ENCODE data around the gene CLEC20A.

CLEC20A gene

GRCh38 chr1:178500091-178500770 lies 3.5 kb upstream of the CLEC20A start:
- TF ChIP-seq GATA1 (IDR thresholded peaks at IDR 0.05; ENCODE audit: low read depth, low read length) (no peak), POLR2A (IDR thresholded peaks at IDR 0.05; ENCODE audit: low read length) (no peak)
- no peak for DNase-seq

DNA sequence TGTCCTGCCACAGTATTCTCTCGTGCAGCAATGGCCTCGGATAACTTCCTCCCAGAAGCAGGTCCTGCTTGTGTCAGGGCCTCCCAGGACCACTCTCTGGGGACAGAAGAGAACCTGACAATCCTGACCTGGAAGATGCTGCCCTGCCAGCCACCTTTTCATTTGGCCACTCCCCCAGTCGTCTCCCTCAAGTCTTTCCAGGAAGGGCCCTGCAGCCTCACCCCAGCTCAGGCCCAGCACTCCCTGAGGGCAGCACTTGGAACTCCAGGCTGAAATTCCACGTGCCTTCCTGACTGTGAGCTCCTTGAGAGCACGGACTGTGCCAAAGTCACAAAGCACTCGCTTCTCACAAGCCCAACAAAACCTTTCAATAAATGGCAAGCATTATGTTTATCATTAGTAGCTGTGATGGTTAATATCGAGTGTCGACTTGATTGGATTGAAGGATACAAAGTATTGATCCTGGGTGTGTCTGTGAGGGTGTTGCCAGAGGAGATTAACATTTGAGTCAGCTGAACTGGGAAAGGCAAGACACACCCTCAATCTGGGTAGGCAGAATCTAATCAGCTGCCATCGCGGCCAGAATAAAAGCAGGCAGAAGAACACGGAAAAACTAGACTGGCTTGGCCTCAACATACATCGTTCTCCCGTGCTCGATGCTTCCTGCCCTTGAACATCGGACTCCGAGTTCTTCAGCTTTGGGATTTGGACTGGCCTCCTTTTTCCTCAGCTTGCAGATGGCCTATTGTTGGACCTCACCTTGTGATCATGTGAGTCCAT lies 2.3 kb upstream of the CLEC20A start:
- TF ChIP-seq GATA1 (IDR thresholded peaks at IDR 0.05; ENCODE audit: low read depth, low read length) (no peak), POLR2A (IDR thresholded peaks at IDR 0.05; ENCODE audit: low read length) (no peak)
- DNase-seq: no peak

GRCh38 chr1:178497903-178498478 lies 1.2 kb upstream of the CLEC20A start:
- DNase-seq: no peak
- TF ChIP-seq POLR2A (IDR thresholded peaks at IDR 0.05; ENCODE audit: low read length) (no peak), GATA1 (IDR thresholded peaks at IDR 0.05; ENCODE audit: low read depth, low read length) (no peak)

DNA sequence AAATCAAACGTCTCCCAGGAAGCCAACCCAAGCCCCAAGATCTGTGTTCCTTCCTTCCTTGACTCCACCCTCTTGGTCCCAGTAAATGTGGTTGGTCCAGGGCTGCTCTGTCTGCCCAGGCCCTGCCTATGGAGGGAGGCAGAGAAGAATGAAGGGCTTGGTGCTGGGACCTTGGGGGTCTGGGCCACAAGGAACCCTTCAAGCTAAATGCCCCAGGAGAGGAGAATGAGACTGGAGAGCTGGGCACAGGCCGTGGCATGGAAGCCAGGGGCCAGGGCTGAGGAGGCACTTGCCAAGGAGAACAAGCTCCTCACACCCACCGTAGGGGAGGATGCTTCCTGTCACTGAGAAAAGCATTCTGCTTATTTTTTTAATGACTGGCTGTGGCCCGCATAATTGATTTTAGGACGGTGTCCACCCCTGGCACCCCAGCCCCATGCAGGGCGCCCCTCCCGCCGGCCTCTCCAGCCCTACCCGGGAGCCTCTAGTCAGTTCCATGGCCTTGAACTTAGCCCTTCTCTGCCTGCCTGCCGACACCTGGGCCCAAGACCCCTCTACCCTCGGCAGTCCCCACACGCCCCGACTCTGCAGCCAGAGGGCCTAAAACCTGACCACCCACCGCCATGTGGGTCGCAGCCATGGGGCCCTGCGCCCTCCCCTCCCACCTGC lies 889 bp downstream of the CLEC20A start:
- no peak for TF ChIP-seq GATA1 (IDR thresholded peaks at IDR 0.05; ENCODE audit: low read depth, low read length)
- no peak for TF ChIP-seq POLR2A (IDR thresholded peaks at IDR 0.05; ENCODE audit: low read length)
- no peak for DNase-seq

- TF ChIP-seq POLR2A (IDR thresholded peaks at IDR 0.05; ENCODE audit: low read length) (no peak), GATA1 (IDR thresholded peaks at IDR 0.05; ENCODE audit: low read depth, low read length) (no peak)
- DNase-seq: no peak
These were observed 1.6 kb downstream of the CLEC20A start for GRCh38 chr1:178495158-178495557.

DNA sequence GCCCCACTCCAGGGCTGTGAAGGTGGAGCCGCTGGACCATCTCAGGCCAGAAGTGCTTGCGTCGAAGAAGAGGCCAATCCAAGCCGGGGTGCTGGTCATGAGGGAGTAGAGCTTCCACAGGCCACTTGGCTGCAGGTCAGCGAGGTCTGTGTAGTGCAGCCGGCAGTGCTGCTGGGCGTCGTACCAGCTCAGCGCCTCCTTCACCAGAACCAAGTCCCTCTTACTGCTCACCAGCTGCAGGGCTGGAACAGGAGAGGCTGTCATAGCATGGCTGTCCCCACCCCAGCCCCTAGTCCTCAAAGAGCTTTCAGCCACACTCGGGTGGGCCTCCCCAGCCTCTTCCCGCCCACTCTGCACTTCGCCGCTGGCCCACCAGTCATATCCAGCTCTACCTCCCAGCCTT lies 2.2 kb downstream of the CLEC20A start:
- TF ChIP-seq GATA1 (IDR thresholded peaks at IDR 0.05; ENCODE audit: low read depth, low read length) (no peak), POLR2A (IDR thresholded peaks at IDR 0.05; ENCODE audit: low read length) (no peak)
- DNase-seq: no peak

- TF ChIP-seq GATA1 (IDR thresholded peaks at IDR 0.05; ENCODE audit: low read depth, low read length) (no peak), POLR2A (IDR thresholded peaks at IDR 0.05; ENCODE audit: low read length) (no peak)
- DNase-seq: no peak
These were observed 3.4 kb downstream of the CLEC20A start for GRCh38 chr1:178493301-178493741.

GRCh38 chr1:178492341-178492740 lies 4.4 kb downstream of the CLEC20A start:
- TF ChIP-seq POLR2A (IDR thresholded peaks at IDR 0.05; ENCODE audit: low read length) (no peak), GATA1 (IDR thresholded peaks at IDR 0.05; ENCODE audit: low read depth, low read length) (no peak)

DNA sequence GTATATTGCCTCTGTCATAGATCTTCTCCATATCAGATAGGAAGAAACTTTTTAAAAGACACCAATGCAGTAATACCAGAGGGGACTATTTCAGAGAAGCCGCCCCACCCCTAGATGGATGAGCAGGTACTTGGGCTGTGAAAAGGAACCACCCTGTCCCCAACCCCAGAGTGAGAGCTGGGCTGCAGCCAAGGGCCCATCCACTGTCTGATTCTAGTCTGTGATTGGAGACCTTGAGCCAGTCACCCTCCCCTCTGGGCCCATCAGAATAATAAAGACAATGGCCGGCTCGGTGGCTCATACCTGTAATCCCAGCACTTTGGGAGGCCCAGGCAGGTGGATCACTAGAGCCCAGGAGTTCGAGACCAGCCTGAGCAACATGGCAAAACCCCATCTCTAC lies 5.0 kb downstream of the CLEC20A start:
- no peak for DNase-seq
- no peak for TF ChIP-seq GATA1 (IDR thresholded peaks at IDR 0.05; ENCODE audit: low read depth, low read length)
- no peak for TF ChIP-seq POLR2A (IDR thresholded peaks at IDR 0.05; ENCODE audit: low read length)

More at GRCh38 chr1:178492341-178492740, 4.4 kb downstream of the CLEC20A start:
- DNase-seq: no peak

- DNase-seq: no peak
- TF ChIP-seq POLR2A (IDR thresholded peaks at IDR 0.05; ENCODE audit: low read length) (no peak), GATA1 (IDR thresholded peaks at IDR 0.05; ENCODE audit: low read depth, low read length) (no peak)
These were observed 5.8 kb downstream of the CLEC20A start for GRCh38 chr1:178490967-178491366.

GRCh38 chr1:178490136-178490535 lies 6.6 kb downstream of the CLEC20A start:
- TF ChIP-seq GATA1 (IDR thresholded peaks at IDR 0.05; ENCODE audit: low read depth, low read length) (no peak), POLR2A (IDR thresholded peaks at IDR 0.05; ENCODE audit: low read length) (no peak)
- no peak for DNase-seq

DNA sequence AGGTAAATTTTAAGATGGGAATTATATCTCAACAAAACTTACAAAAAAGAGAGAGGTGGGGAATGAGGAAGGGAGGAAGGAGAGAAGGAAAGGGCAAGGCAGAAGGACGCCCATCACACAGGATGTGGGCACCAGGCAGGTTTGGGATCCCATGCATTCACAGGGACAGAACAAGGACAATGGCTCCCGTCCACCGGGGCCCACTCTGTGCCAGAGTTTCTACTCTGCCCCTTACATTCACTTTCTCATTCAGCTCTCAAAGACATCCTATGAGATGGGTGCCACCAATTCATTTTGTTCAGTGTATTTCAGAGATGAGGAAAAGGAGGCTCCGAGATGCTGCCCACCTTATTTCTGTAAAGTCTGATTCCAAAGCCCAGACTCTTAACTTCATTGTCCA lies 7.4 kb downstream of the CLEC20A start:
- TF ChIP-seq POLR2A (IDR thresholded peaks at IDR 0.05; ENCODE audit: low read length): no peak
- TF ChIP-seq GATA1 (IDR thresholded peaks at IDR 0.05; ENCODE audit: low read depth, low read length): no peak
- no peak for DNase-seq

GRCh38 chr1:178488393-178488792 lies 8.4 kb downstream of the CLEC20A start:
- TF ChIP-seq GATA1 (IDR thresholded peaks at IDR 0.05; ENCODE audit: low read depth, low read length): no peak
- no peak for TF ChIP-seq POLR2A (IDR thresholded peaks at IDR 0.05; ENCODE audit: low read length)
- no peak for DNase-seq

GRCh38 chr1:178487070-178487615 lies 9.6 kb downstream of the CLEC20A start:
- DNase-seq: no peak
- no peak for TF ChIP-seq GATA1 (IDR thresholded peaks at IDR 0.05; ENCODE audit: low read depth, low read length)
- no peak for TF ChIP-seq POLR2A (IDR thresholded peaks at IDR 0.05; ENCODE audit: low read length)
